ENCODE measurements around the gene ELOVL5.
"Not testable (repeated sequence)": the region's sequence is repeated elsewhere in the genome, so short reads cannot be mapped to it uniquely, and the experiment has no call there.

Gene ELOVL5

DNA sequence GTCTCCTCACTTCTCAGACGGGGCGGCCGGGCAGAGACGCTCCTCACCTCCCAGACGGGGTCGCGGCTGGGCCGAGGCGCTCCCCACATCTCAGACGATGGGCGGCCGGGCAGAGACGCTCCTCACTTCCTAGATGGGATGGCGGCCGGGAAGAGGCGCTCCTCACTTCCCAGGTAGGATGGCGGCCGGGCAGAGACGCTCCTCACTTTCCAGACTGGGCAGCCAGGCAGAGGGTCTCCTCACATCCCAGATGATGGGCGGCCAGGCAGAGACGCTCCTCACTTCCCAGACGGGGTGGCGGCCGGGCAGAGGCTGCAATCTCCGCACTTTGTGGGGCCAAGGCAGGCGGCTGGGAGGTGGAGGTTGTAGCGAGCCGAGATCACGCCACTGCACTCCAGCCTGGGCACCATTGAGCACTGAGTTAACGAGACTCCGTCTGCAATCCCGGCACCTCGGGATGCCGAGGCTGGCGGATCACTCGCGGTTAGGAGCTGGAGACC lies 43.2 kb downstream of the ELOVL5 start:
- DNase-seq (ENCODE audit: low read depth in 2 of 2): not testable (repeated sequence)

DNA sequence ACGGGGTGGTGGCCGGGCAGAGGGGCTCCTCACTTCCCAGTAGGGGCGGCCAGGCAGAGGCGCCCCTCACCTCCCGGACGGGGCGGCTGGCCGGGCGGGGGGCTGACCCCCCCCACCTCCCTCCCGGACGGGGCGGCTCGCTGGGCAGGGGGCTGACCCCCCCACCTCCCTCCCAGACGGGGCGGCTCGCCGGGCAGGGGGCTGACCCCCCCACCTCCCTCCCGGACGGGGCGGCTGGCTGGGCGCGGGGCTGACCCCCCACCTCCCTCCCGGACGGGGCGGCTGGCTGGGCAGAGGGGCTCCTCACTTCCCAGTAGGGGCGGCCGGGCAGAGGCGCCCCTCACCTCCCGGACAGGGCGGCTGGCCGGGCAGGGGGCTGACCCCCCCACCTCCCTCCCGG lies 43.8 kb downstream of the ELOVL5 start:
- DNase-seq (ENCODE audit: low read depth in 2 of 2): not testable (repeated sequence)

- DNase-seq (ENCODE audit: low read depth in 2 of 2): no peak
These were observed 45.9 kb downstream of the ELOVL5 start for GRCh38 chr6:53302678-53303360.

DNA sequence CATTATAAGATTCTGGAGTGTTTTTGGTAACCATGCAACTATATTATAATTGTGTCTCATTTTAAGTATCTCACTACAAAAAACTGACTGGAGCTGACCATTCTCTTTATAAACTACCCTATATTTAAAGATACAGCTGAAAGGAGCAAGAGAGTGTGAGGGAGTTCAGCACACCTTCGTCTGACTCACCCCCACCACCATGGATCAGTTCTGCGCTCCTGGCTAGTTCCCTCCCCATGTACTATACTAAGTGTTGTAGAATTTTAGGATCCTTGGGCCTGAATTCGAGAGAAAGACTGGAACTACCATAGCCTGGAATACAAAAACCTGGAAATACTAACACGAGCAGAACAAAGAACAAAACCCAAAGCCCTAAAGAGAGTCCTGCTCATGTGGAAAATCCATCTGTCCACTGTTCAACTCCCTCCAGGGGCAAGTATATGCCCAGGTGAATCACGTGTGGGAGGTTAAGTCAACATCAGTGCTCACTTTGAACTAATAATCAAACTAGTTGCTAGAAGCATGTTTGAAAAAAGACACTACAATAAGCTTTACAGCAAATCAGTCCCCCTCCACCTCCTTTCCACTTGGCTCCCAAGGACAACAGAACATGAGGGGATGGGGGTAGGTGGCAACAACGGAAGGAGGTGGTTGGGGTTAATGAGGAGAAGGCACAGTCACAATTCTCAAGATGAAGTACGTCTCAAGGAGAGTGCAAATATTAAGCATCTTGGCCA lies 46.8 kb downstream of the ELOVL5 start:
- DNase-seq (ENCODE audit: low read depth in 2 of 2): no peak

GRCh38 chr6:53300656-53301551 lies 47.8 kb downstream of the ELOVL5 start:
- no peak for DNase-seq (ENCODE audit: low read depth in 2 of 2)

GRCh38 chr6:53299331-53300005 lies 49.3 kb downstream of the ELOVL5 start:
- DNase-seq (ENCODE audit: low read depth in 2 of 2): no peak

- DNase-seq (ENCODE audit: low read depth in 2 of 2): no peak
These were observed 51.7 kb downstream of the ELOVL5 start for GRCh38 chr6:53297004-53297403.

- DNase-seq (ENCODE audit: low read depth in 2 of 2): no peak
These were observed 53.6 kb downstream of the ELOVL5 start for GRCh38 chr6:53295176-53295575.

GRCh38 chr6:53294611-53295010 lies 54.1 kb downstream of the ELOVL5 start:
- DNase-seq (ENCODE audit: low read depth in 2 of 2): no peak

GRCh38 chr6:53294095-53294494 lies 54.7 kb downstream of the ELOVL5 start:
- no peak for DNase-seq (ENCODE audit: low read depth in 2 of 2)

- DNase-seq (ENCODE audit: low read depth in 2 of 2): no peak
These were observed 55.1 kb downstream of the ELOVL5 start for GRCh38 chr6:53293691-53294090.

DNA sequence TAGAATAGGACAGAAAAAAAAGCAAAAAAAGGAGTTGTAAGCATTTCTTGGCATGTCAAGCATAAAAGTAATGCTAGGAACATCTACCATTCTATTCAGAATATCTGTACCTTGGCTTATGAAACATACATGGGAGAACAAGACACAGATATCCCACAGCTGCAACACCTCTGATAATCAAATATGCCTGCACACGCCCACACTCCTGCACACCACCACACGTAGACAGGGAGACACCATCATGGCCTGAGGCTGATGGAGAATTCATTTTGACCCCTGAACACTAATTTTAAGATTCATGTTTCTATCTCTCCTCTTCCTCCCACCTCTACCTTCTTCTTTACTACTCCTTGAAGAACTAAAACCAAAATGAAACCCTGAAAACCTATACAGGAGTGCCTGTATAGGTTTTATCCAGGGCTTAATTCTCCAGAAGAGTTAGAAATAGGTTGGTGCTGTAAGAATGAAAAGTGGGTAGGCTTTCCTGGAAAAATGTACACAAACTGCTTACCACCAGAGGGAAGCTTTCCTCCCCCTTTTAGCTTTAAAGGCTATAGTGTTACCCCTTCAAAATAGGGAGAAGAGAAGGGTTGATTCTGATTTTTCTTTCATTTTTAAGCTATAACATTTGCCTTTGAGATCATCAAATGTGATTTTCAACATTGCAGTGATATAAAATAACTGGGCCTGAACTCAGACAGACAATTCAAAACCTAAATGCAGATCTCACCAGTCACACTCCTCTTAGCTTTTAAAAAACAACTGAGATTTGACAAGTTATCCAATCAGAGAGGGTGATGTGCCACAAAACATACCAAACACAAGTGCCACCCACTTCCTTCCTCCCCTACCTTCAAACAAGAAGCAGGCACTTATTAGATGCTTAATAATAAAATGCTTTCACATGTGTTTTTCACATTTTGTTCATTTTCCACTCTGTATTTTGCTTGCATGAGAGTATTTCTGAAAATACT lies 57.9 kb downstream of the ELOVL5 start:
- DNase-seq (ENCODE audit: low read depth in 2 of 2): no peak

DNA sequence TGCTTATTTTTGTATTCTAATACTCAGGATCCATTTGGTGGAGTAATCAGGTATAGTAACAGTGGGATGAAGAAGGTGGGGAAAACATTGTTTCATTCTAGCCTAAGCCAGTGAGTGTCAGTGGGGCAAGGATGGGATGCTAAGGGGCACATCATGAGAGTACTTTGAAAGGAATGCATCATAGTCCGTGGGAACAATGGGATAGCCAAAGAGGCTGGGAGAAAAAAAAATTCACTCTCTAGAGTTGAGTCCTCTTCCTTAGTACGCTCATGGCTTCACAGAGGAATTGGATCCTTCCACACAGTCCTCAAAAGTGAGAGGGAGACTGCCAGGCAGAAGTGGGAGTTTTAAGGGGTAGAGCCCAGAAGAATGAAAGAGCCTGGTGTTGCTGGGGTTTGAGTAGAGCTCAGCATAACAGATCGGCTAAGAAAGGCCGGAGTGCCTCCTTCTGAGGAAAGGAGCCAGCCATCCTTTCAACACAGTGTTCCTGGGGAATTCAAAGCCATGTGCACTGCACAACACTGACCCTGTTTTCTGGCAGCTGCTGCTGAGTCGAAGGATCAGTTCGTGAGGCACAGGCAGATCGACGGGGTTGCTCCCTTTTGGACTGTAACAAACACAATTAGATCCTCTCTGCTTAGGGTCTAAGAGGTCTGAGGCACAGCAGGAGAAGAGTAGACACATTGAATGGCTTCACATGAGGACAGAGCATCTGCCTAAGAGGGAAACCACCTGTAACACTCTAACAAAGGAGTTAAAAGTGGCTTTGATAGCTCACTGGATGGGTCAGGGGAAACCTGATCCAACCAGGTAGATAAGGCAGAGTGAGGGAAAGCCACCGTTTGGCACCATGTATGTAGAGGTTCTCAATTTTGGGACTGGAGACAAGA lies 61.2 kb downstream of the ELOVL5 start:
- DNase-seq (ENCODE audit: low read depth in 2 of 2): no peak

DNA sequence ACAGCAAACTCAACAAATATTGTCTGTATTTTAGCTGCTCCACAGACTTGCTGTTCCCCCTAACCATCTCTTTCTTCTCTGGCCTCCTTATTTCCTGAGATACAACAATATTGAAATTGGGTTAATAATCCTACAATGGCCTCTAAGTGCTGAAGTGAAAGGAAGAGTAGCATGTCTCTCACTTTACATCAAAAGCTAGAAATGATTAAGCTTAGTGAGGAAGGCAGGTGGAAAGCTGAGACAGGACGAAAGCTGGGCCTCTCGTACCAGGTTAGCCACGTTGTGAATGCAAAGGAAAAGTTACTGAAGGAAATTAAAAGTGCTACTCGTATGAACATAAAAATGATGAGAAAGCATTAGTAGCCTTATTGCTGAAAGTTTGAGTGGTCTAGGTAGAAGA lies 63.8 kb downstream of the ELOVL5 start:
- no peak for DNase-seq (ENCODE audit: low read depth in 2 of 2)

DNA sequence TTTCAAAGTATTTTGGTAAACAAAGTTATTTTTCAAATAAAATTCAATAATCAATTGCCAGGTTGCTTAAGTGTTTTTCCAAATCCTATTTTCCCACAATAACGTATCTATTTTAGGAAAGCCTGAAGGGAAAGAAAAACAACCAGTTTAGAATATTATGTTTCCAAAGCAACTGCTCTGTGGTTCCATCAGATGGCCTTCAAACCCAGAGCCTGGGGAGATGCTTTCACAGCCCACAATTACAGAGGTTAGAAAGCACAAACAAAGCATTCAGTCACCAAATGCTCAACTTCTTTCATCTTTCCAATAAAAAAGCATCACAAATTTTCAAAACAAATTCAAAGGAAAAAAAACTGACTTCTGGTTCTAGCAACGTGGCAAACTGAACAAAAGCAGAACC lies 66.0 kb downstream of the ELOVL5 start:
- DNase-seq (ENCODE audit: low read depth in 2 of 2): no peak

GRCh38 chr6:53282234-53282633 lies 66.5 kb downstream of the ELOVL5 start:
- no peak for DNase-seq (ENCODE audit: low read depth in 2 of 2)

GRCh38 chr6:53281518-53282215 lies 67.1 kb downstream of the ELOVL5 start:
- no peak for DNase-seq (ENCODE audit: low read depth in 2 of 2)

- no peak for DNase-seq (ENCODE audit: low read depth in 2 of 2)
These were observed 68.5 kb downstream of the ELOVL5 start for GRCh38 chr6:53280207-53280606.

- no peak for DNase-seq (ENCODE audit: low read depth in 2 of 2)
These were observed 69.5 kb downstream of the ELOVL5 start for GRCh38 chr6:53279293-53279692.
